ENCODE results near the gene FAM193B. TPM values are rescaled to one million over a fixed set of nuclear protein-coding genes. Genes with fewer than 3 reads are reported as not detected.
"Not testable (repeated sequence)": the region's sequence is repeated elsewhere in the genome, so short reads cannot be mapped to it uniquely, and the experiment has no call there.

The FAM193B gene
- total RNA-seq, 1 experiment from 2014 or later = 43.8 TPM

DNA sequence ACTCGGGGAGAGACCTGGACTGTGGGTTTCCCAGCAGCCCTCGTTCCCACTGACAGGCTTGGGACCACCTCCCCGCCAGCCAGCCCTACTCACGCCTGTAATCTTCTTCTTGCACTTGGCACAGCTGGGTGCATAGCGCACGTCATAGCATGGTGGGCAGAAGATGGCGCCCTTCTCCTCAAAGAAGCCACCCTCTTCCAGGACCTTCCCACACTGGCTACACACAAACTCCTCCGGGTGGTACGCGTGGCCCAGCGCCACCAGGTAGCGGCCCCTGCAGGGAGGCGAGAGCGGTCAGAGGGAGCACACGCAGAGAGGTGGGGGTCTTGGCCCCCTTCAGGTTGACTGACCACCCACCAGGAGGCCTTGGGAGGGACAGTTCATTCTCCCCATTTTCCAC, 66.4 kb downstream of the FAM193B start:
- POLR2A ChIA-PET (ENCODE audit: low non-redundant PET) = no interaction called here
- BruUV-seq (replicated peaks) = no TSS peak

DNA sequence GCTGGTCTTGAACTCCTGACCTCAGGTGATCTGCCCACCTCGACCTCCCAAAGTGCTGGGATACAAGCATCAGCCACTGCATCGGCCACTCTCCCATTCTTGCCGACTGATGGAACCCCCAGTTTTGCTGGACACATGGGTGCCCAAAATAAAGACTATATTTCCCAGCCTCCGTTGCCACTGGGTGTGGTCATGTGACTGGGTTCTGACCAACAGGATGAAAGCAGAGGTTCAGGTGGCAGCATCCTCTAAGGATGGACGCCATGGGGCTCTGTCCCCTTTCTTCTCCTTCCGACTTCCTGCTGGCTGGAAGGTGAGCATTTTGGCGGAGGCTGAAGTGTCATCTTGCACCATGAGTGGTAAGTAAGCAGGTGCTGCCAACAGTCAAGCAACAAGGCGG, 67.2 kb downstream of the FAM193B start:
- intact Hi-C loops (cut with micrococcal nuclease; ENCODE audit: unreplicated experiment) = no loop called here
- Histone ChIP-seq H3K36me3 (ENCODE audit: insufficient read depth, low read length, poor library complexity, severe bottlenecking) (peaks cover 20% of the 10 kb centered on the region), H3K9me3 (ENCODE audit: low read depth, low read length, poor library complexity, severe bottlenecking) (no peaks in the 10 kb centered on the region), H3K4me3 (ENCODE audit: low read depth, low read length, poor library complexity, severe bottlenecking) (no peak overlapping the region), H3K27ac (ENCODE audit: low read depth, low read length, poor library complexity, severe bottlenecking) (no peak overlapping the region), H3K27me3 (replicated peaks; ENCODE audit: insufficient read depth, low read depth, low read length, poor library complexity) (no peaks in the 10 kb centered on the region), H3K4me1 (ENCODE audit: insufficient read depth, low read length, poor library complexity, severe bottlenecking) (peaks cover 21% of the 10 kb centered on the region)
- TF ChIP-seq, protein P1, sequence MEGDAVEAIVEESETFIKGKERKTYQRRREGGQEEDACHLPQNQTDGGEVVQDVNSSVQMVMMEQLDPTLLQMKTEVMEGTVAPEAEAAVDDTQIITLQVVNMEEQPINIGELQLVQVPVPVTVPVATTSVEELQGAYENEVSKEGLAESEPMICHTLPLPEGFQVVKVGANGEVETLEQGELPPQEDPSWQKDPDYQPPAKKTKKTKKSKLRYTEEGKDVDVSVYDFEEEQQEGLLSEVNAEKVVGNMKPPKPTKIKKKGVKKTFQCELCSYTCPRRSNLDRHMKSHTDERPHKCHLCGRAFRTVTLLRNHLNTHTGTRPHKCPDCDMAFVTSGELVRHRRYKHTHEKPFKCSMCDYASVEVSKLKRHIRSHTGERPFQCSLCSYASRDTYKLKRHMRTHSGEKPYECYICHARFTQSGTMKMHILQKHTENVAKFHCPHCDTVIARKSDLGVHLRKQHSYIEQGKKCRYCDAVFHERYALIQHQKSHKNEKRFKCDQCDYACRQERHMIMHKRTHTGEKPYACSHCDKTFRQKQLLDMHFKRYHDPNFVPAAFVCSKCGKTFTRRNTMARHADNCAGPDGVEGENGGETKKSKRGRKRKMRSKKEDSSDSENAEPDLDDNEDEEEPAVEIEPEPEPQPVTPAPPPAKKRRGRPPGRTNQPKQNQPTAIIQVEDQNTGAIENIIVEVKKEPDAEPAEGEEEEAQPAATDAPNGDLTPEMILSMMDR (conservative IDR thresholded peaks at IDR 0.05; ENCODE audit: low read depth, low read length) = no peak
- TF ChIP-seq EZH2 (IDR thresholded peaks at IDR 0.05; ENCODE audit: borderline replicate concordance, low read depth, low read length, poor library complexity, severe bottlenecking) = no peak
- DNase-seq (ENCODE audit: low spot score) = no peak
- ChIA-PET POLR2A (ENCODE audit: low non-redundant PET) (no interaction called here), CTCF (no interaction called here)
- BruUV-seq (replicated peaks) = no TSS peak

More for the DNA sequence above, 66.4 kb downstream of the FAM193B start:
- TF ChIP-seq, protein P1 (conservative IDR thresholded peaks at IDR 0.05; ENCODE audit: low read depth, low read length) = peak; percentile 39; the same call in 1 of the 2 replicates
- TF ChIP-seq EZH2 (IDR thresholded peaks at IDR 0.05; ENCODE audit: borderline replicate concordance, low read depth, low read length, poor library complexity, severe bottlenecking) = no peak
- H3K4me1 ChIP-seq (ENCODE audit: insufficient read depth, low read length, poor library complexity, severe bottlenecking) = peaks cover 26% of the 10 kb centered on the region
- no peaks in the 10 kb centered on the region for H3K9me3 ChIP-seq (ENCODE audit: low read depth, low read length, poor library complexity, severe bottlenecking)
- peaks cover 24% of the 10 kb centered on the region for H3K36me3 ChIP-seq (ENCODE audit: insufficient read depth, low read length, poor library complexity, severe bottlenecking)
- H3K4me3 ChIP-seq (ENCODE audit: low read depth, low read length, poor library complexity, severe bottlenecking) = no peak overlapping the region
- no peaks in the 10 kb centered on the region for H3K27me3 ChIP-seq (replicated peaks; ENCODE audit: insufficient read depth, low read depth, low read length, poor library complexity)
- H3K27ac ChIP-seq (ENCODE audit: low read depth, low read length, poor library complexity, severe bottlenecking) = no peak overlapping the region
- intact Hi-C loops (cut with micrococcal nuclease; ENCODE audit: unreplicated experiment) = no loop called here
- CTCF ChIA-PET = interaction anchor here (1.3 kb wide), 1 partner anchor 13 kb away, joined by 3 read pairs; no protein-coding TSS in a partner anchor
- no peak for DNase-seq (ENCODE audit: low spot score)

DNA sequence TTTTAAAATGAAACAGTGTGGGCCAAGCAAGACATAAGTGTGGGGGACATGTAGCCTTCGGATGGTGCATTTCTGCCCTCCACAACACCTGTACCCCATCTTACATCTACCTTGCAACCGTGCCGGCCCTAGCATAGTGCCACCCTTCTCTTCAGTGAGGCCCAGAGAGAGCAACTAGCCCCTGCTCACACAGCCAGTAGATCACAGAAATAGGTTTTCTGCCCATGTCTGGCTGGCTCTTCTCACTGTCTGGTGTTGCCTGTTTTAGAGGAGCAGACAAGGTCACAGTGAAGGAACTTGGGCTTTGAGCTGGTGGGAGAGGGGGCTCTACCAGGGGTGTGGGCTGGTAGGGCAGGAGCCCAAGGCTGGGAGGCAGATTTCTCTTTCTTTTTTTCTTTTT, 68.1 kb downstream of the FAM193B start:
- CTCF ChIA-PET = no interaction called here
- BruUV-seq (replicated peaks) = no TSS peak
- peaks cover 20% of the 10 kb centered on the region for H3K36me3 ChIP-seq (ENCODE audit: insufficient read depth, low read length, poor library complexity, severe bottlenecking)

DNA sequence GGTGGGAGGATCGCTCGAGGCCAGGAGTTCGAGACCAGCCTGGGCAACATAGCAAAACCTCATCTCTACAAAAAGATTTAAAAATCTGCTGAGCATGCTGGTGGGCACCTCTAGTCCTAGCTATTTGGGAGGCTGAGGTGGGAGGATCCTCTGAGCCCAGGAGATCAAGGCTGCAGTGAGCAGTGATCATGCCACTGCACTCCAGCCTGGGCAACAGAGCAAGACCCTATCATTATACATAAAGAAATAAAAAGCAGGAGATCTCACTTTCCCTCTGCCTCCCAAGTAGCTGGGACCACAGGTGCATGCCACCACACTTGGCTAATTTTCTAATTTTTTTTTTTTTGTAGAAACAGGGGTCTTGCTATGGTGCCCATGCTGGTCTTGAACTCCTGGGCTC, 68.6 kb downstream of the FAM193B start:
- DNase-seq (ENCODE audit: low spot score); H3K27me3 ChIP-seq (replicated peaks; ENCODE audit: insufficient read depth, low read depth, low read length, poor library complexity); H3K9me3 ChIP-seq (ENCODE audit: low read depth, low read length, poor library complexity, severe bottlenecking); POLR2A ChIA-PET (ENCODE audit: low non-redundant PET); intact Hi-C loops (cut with micrococcal nuclease; ENCODE audit: unreplicated experiment); BruUV-seq (replicated peaks); H3K4me3 ChIP-seq (ENCODE audit: low read depth, low read length, poor library complexity, severe bottlenecking); H3K27ac ChIP-seq (ENCODE audit: low read depth, low read length, poor library complexity, severe bottlenecking); CTCF ChIA-PET: not testable (repeated sequence)
- H3K4me1 ChIP-seq (ENCODE audit: insufficient read depth, low read length, poor library complexity, severe bottlenecking) = peaks cover 13% of the 10 kb centered on the region
- H3K36me3 ChIP-seq (ENCODE audit: insufficient read depth, low read length, poor library complexity, severe bottlenecking) = peaks cover 20% of the 10 kb centered on the region

More for the DNA sequence above, 68.1 kb downstream of the FAM193B start:
- Histone ChIP-seq H3K9me3 (ENCODE audit: low read depth, low read length, poor library complexity, severe bottlenecking) (no peaks in the 10 kb centered on the region), H3K27ac (ENCODE audit: low read depth, low read length, poor library complexity, severe bottlenecking) (no peak overlapping the region), H3K4me3 (ENCODE audit: low read depth, low read length, poor library complexity, severe bottlenecking) (no peak overlapping the region), H3K4me1 (ENCODE audit: insufficient read depth, low read length, poor library complexity, severe bottlenecking) (peaks cover 18% of the 10 kb centered on the region), H3K27me3 (replicated peaks; ENCODE audit: insufficient read depth, low read depth, low read length, poor library complexity) (no peaks in the 10 kb centered on the region)
- POLR2A ChIA-PET (ENCODE audit: low non-redundant PET) = no interaction called here
- intact Hi-C loops (cut with micrococcal nuclease; ENCODE audit: unreplicated experiment) = no loop called here
- TF ChIP-seq EZH2 (IDR thresholded peaks at IDR 0.05; ENCODE audit: borderline replicate concordance, low read depth, low read length, poor library complexity, severe bottlenecking) = no peak
- TF ChIP-seq, protein P1 (conservative IDR thresholded peaks at IDR 0.05; ENCODE audit: low read depth, low read length) = no peak
- DNase-seq (ENCODE audit: low spot score) = no peak
